Upper lobe of right lung (tissue), 1 donor: Measurements from ENCODE around the gene MYF5. TPM values are rescaled to one million over a fixed set of nuclear protein-coding genes. Genes with fewer than 3 reads are reported as not detected.

ENCODE experiments used
- ATAC-seq: fragments of 200-7000 bp; cut with Tn5 transposase; one replicate; pipeline ENCODE4 v1.9.1; 2020; ENCODE audit warnings: mild to moderate bottlenecking, moderate library complexity
- DNase-seq: peaks from one replicate; pipeline ENCODE4 v3.0.0-alpha.2; 2020
- H3K27ac ChIP-seq: fragments of 200-600 bp; one replicate; pipeline ENCODE4 v1.8.0; 2022
- H3K27me3 ChIP-seq: fragments of 200-600 bp; one replicate; pipeline ENCODE4 v1.8.0; 2022; ENCODE audit warnings: mild to moderate bottlenecking
- H3K36me3 ChIP-seq: fragments of 200-600 bp; one replicate; pipeline ENCODE4 v1.8.0; 2022
- H3K4me1 ChIP-seq: fragments of 200-600 bp; one replicate; pipeline ENCODE4 v1.8.0; 2022
- H3K4me3 ChIP-seq: fragments of 200-600 bp; one replicate; pipeline ENCODE4 v1.8.0; 2022; ENCODE audit warnings: mild to moderate bottlenecking
- H3K9me3 ChIP-seq: fragments of 200-600 bp; one replicate; pipeline ENCODE4 v1.8.0; 2022
- CTCF ChIP-seq: fragments of 200-600 bp; IDR thresholded peaks from one replicate; pipeline ENCODE4 v1.8.0; 2022; ENCODE audit warnings: antibody characterized with exemption
- intact Hi-C: fragments of 100-400 bp; cut with DNase I; formaldehyde crosslinking; loops from one replicate; pipeline ENCODE4 v1.11.0; 2022
- total RNA-seq: library from RNA; stranded (reverse); fragmentation: NEBNext Ultra II Directional; extraction: Animal tissue kit (Norgen Biotek cat#: 25700); gene quantifications from one replicate; pipeline ENCODE4 v1.2.1, GENCODE V29; 2021
- donor health status: DM: no; HTN: yes; CAD: no; lungs with severe emphysema.

Gene MYF5
- total RNA-seq, 1 donor from 2014 or later: not detected

- TF ChIP-seq CTCF: no peak
- intact Hi-C loops: no loop called here
- H3K9me3 ChIP-seq: no peaks in the 10 kb centered on the region
- no peak overlapping the region for H3K27ac ChIP-seq
- ATAC-seq (no peak), DNase-seq (no peak)
- no peaks in the 10 kb centered on the region for H3K4me1 ChIP-seq
- H3K4me3 ChIP-seq: no peak overlapping the region
- H3K27me3 ChIP-seq: peaks cover 15% of the 10 kb centered on the region
- H3K36me3 ChIP-seq: no peaks in the 10 kb centered on the region
Measured at GRCh38 chr12:80708975-80709328, 7.8 kb upstream of the MYF5 start.

GRCh38 chr12:80709811-80710726, 6.6 kb upstream of the MYF5 start:
- Histone ChIP-seq H3K4me1 (no peaks in the 10 kb centered on the region), H3K4me3 (no peak overlapping the region), H3K36me3 (no peaks in the 10 kb centered on the region), H3K9me3 (no peaks in the 10 kb centered on the region), H3K27me3 (peaks cover 15% of the 10 kb centered on the region), H3K27ac (no peak overlapping the region)
- TF ChIP-seq CTCF: no peak
- intact Hi-C loops: no loop called here
- ATAC-seq (no peak), DNase-seq (no peak)

GRCh38 chr12:80710727-80711449, 5.8 kb upstream of the MYF5 start:
- Histone ChIP-seq H3K4me3 (no peak overlapping the region), H3K27me3 (peaks cover 15% of the 10 kb centered on the region)

GRCh38 chr12:80711866-80712265, 4.8 kb upstream of the MYF5 start:
- no peaks in the 10 kb centered on the region for H3K36me3 ChIP-seq
- peaks cover 15% of the 10 kb centered on the region for H3K27me3 ChIP-seq
- H3K27ac ChIP-seq: no peak overlapping the region
- no peaks in the 10 kb centered on the region for H3K9me3 ChIP-seq
- ATAC-seq (no peak), DNase-seq (no peak)
- TF ChIP-seq CTCF: no peak
- H3K4me3 ChIP-seq: no peak overlapping the region
- no peaks in the 10 kb centered on the region for H3K4me1 ChIP-seq
- intact Hi-C loops: no loop called here

More at GRCh38 chr12:80710727-80711449, 5.8 kb upstream of the MYF5 start:
- Histone ChIP-seq H3K36me3 (no peaks in the 10 kb centered on the region), H3K9me3 (no peaks in the 10 kb centered on the region), H3K4me1 (no peaks in the 10 kb centered on the region), H3K27ac (no peak overlapping the region)
- TF ChIP-seq CTCF: no peak
- ATAC-seq (no peak), DNase-seq (no peak)
- intact Hi-C loops: no loop called here

GRCh38 chr12:80712866-80713265, 3.8 kb upstream of the MYF5 start:
- no peak overlapping the region for H3K27ac ChIP-seq
- intact Hi-C loops: no loop called here
- no peak for DNase-seq
- H3K4me1 ChIP-seq: no peaks in the 10 kb centered on the region
- TF ChIP-seq CTCF: no peak
- H3K36me3 ChIP-seq: no peaks in the 10 kb centered on the region
- no peak overlapping the region for H3K4me3 ChIP-seq
- no peak for ATAC-seq
- H3K27me3 ChIP-seq: peaks cover 12% of the 10 kb centered on the region
- no peaks in the 10 kb centered on the region for H3K9me3 ChIP-seq
